NCI-H1105 treated with DMSO at 0.1 percent for 48 hours (cell line): ENCODE measurements around the gene OR51S1.
"Not testable (repeated sequence)": the region's sequence is repeated elsewhere in the genome, so short reads cannot be mapped to it uniquely, and the experiment has no call there.

Source experiments
- DNase-seq: peaks from one replicate; lab custom pipeline; 2025; lab: John Stamatoyannopoulos, UW

Gene OR51S1

DNA sequence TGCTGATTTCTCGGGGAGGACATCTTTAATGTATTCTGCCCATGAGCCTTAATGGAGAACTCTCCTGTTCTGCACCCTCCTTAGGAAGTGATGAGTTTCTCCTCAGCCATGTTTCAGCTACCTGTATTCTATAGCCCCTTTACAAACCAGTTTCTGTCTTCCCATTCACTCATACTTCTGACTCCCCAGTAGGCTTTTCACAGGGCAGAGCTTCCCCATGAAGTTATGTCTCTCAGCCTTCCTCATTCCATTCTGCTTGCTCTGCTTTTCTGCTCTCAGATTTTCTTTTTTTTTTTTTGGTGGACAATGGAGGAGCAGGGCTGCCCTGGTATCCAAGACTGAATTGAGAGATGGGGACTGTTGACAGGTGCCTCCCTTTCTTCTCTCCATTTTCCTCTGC is 40.5 kb downstream of the OR51S1 start:
- DNase-seq = no peak

DNA sequence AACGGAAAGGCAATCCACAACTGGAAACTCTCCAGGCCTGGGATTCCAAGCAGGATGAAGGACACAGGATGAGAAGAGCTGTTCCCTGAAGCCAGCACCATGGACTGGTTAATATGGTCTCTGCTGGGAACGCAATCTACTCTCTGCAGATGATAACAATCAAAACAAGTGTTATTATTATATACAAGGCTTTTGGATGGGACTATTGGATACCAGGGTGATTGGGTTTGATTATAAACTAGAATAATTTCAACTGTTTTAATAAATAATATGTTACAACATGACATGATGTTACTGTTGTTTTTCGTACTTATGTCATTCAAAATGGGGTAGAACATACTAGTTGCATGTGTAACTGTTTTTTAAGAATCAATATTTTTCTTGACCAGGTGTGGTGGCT is 44.7 kb downstream of the OR51S1 start, which contains the start of gene OR52R1:
TSS of gene OR52R1 (minus strand) at position 101 of the 400 bp plus-strand sequence. CDS start at position 101, 0 bp downstream.
- DNase-seq = no peak

DNA sequence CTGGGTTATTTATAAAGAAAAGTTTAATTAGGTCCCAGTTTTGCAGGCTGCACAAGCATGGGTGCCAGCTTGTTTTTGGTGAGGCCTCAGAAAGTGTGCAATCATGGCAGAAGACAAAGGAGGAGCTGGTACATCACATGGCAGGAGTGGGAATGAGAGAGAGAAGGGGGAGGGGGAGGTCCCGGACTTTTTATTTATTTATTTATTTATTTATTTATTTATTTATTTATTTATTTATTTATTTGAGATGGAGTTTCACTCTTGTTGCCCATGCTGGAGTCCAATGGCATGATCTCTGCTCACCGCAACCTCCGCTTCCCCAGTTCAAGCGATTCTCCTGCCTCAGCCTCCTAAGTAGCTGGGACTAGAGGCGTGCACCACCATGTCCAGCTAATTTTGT is 47.7 kb downstream of the OR51S1 start:
- DNase-seq = not testable (repeated sequence)

DNA sequence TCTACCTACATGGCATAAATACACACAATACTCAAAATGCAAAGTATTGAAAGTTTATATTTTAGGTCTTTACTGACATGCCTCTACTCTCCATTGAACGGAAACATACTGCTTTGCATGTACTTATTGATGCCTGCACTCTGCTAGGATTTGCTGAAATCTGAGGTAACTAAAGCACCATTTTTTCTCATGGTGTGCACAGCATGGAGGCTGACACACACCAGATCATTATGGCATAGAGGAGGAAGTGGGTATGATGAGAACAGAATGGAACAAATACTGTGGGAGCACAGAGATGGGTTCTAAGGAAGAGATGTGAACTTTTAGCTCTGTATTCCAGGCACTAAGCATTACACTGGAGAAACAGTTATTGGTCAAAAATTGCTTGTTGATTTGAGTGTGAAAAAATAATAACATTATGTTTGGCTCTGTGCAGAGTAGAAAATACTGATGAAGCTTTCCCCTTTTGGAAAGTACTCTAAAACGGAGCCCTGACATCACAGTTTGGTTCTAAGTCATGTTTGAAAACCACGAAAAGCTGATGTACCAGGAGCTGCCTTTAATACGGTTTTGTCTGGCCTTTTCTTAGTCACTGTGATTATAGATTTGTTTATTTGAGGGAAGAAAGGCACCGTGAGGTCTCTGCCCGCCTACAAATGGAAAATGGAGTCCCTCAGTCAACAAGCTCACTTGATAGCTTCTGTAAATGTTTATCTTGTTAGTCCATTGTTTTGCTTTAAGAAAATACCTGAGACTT is 50.4 kb downstream of the OR51S1 start:
- DNase-seq = no peak
